Coronary artery (tissue), 2 donors: ENCODE results near the gene AHI1.

ENCODE experiments used
- DNase-seq: peaks from one replicate; pipeline ENCODE4 v3.0.0-alpha.2; 2017; ENCODE audit warnings: low spot score
- H3K27ac ChIP-seq, 2 donors: fragments of 200-600 bp; sonication (generic); one replicate each; pipeline ENCODE4 v1.5.1; 2016 to 2019
- H3K4me3 ChIP-seq: fragments of 200-600 bp; sonication (generic); 2 replicates; pipeline ENCODE4 v1.5.1; 2016; ENCODE audit warnings: mild to moderate bottlenecking, moderate library complexity
- TF ChIP-seq, protein P1 (sequence below): fragments of 200-600 bp; sonication (generic); IDR thresholded peaks from one replicate; pipeline ENCODE4 v1.5.1; 2019; ENCODE audit warnings: antibody characterized with exemption

The AHI1 gene

DNA sequence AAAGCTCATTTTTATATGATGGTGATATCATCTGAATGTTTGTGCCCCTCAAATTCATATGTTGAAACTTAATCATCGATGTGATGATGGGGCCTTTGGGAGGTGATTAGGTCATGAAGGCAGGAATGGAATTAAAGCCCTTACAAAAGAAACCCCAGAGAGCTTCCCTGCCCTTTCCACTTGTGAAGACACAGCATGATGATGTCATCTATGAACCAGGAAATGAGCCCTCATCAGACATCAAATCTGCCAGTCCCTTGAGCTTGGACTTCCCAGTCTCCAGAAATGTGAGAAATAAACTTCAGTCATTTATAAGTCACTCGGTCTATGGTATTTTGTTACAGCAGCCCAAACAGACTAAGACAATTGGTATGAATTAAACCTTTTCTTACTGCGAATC lies 163.4 kb downstream of the AHI1 start:
- no peak for DNase-seq
- TF ChIP-seq, protein P1, sequence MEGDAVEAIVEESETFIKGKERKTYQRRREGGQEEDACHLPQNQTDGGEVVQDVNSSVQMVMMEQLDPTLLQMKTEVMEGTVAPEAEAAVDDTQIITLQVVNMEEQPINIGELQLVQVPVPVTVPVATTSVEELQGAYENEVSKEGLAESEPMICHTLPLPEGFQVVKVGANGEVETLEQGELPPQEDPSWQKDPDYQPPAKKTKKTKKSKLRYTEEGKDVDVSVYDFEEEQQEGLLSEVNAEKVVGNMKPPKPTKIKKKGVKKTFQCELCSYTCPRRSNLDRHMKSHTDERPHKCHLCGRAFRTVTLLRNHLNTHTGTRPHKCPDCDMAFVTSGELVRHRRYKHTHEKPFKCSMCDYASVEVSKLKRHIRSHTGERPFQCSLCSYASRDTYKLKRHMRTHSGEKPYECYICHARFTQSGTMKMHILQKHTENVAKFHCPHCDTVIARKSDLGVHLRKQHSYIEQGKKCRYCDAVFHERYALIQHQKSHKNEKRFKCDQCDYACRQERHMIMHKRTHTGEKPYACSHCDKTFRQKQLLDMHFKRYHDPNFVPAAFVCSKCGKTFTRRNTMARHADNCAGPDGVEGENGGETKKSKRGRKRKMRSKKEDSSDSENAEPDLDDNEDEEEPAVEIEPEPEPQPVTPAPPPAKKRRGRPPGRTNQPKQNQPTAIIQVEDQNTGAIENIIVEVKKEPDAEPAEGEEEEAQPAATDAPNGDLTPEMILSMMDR, result no peak
- H3K4me3 ChIP-seq, result no peak overlapping the region

DNA sequence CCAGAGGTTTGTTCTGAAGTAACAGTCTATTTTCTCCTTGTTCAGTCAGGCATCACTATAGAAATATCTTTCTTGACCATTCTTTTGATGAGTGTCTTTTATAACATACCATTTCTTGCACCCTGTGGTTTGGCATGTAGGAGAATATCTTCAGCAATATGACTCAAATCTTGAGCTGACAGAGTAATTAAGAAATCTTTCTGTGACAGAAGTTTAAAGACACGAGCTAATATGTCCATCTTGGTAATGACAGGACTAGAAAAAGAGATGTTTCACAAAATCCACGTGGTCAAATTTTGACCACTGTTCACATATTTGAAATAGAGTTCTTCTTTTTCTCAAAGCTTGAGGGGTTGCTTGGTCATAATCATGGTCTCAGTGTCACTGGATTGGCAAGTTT lies 166.5 kb downstream of the AHI1 start:
- Histone ChIP-seq H3K27ac (no peak overlapping the region), H3K4me3 (no peak overlapping the region)
- TF ChIP-seq, protein P1, result no peak
- DNase-seq, result no peak

More for the DNA sequence above, 163.4 kb downstream of the AHI1 start:
- no peak overlapping the region for H3K27ac ChIP-seq

DNA sequence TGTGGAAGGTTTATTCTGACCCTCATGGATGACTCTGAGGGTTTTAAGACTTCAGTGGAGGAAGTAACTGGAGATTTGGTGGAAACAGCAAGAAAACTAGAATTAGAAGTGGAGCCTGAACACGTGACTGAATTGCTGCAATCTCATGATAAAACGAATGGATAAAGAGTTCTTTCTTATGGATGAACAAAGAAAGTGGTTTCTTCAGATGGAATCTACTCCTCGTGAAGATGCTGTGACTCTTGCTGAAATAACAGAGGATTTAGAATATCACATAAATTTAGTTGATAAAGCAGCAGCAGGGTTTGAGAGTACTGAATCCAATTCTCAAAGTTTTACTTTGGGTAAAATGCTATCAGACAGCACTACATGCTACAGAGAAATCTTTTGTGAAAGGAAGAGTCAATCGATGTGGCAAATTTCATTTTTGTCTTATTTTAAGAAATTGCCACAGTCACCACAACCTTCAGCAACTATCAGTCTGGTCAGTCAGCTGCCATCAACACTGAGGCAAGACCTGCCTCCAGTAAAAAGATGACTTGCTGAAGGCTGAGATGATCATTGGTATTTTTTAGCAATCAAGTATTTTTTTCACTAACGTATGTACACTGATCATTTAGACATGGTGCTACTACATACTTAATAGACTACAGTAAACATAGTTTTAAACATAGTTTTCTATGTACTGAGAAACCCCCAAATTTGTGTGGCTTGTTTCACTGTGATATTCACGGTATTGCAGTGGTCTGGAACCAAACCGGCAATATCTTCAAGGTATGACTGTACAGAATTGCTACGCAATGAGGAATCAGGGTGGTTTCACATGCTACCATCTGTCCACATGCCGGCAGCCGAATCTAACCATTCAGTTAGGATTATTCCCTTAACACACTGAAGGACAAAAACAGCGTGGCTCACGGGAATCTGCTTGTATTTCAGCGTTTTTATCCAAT lies 167.4 kb downstream of the AHI1 start:
- no peak overlapping the region for H3K27ac ChIP-seq
- TF ChIP-seq, protein P1, result no peak
- H3K4me3 ChIP-seq, result no peak overlapping the region
- DNase-seq, result no peak

GRCh38 chr6:135328136-135328535 lies 169.4 kb downstream of the AHI1 start:
- Histone ChIP-seq H3K4me3 (no peak overlapping the region), H3K27ac (no peak overlapping the region)
- TF ChIP-seq, protein P1, result no peak
- no peak for DNase-seq

DNA sequence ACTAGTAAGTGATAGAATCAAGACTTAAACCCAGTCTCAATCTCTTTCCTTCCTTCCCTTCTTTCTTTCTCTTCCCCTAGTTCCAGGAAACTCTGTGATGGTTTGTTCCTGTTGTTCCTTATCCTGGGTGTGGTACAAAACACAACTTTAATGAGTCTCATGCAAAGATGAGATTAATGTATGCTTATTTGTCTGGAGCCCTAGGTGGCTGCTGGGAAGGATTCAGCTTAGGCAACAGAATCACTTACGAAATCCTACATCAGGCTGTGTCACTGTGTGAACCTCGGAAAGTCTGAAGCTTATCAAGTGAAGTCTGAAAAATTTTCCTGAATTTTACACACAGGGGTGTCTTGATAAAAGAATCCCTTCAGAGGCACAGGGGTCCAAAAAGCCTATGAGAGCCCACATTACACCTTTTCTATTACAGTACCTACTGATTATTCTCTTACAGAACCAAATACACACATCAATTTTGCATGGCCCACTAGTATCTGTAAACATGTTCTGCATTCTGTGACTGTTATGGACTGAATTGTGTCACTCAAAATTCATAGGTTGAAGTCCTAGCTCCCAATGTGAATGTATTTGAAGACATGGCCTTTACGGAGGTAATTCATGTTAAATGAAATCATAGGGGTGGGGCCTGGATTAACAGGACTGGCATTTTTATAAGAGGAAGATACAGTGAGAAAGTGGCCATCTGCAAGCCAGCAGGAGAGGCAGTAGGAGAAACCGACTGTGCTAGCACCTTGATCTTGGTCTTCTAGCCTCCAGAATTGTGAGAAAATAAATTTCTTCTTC lies 171.7 kb downstream of the AHI1 start:
- Histone ChIP-seq H3K27ac (no peak overlapping the region), H3K4me3 (no peak overlapping the region)
- TF ChIP-seq, protein P1, result no peak
- DNase-seq, result no peak

DNA sequence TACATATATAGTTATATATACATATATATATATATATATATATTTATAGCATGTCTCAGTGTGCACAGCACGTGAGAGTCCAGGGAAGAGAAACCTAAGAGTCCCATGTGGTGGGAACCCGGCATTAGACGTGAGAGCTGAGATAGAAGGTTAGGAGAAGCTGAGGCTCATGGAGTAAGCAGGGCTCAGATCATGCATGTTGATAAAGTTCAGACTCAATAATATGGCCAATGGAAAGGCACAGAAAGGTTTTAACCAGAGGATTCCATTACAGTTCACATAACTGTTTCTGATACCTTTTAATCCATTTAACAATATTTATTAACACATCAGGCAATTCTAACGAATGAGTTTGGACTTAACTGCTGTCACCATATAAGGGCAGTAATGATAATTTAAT lies 173.0 kb downstream of the AHI1 start:
- no peak overlapping the region for H3K27ac ChIP-seq

More for the DNA sequence above, 173.0 kb downstream of the AHI1 start:
- TF ChIP-seq, protein P1, result no peak
- no peak overlapping the region for H3K4me3 ChIP-seq
- no peak for DNase-seq
